Prostate gland (tissue), 2 donors: ENCODE results near the gene DZIP1. TPM values are rescaled to one million over a fixed set of nuclear protein-coding genes. Genes with fewer than 3 reads are reported as not detected.
A peak's percentile ranks its signal among the peaks of the same experiment; 100 is the strongest.

Experiments used
- DNase-seq: peaks from one replicate; pipeline ENCODE4 v3.0.0-alpha.2; 2019; ENCODE audit warnings: low spot score
- H3K27ac ChIP-seq, 2 donors: fragments of 200-600 bp; sonication (generic); 2 replicates each; pipeline ENCODE4 v1.5.1; 2017 to 2019
- H3K27me3 ChIP-seq: fragments of 200-600 bp; sonication (generic); replicated peaks from 2 replicates; pipeline ENCODE4 v1.5.1; 2019; ENCODE audit not compliant: insufficient read depth
- H3K36me3 ChIP-seq, 2 donors: fragments of 200-600 bp; sonication (generic); 1 replicate in 1 of 2; 2 replicates in 1 of 2; pipeline versions ENCODE4 v1.5.1 to v1.8.1; 2017 to 2019
- H3K4me1 ChIP-seq: fragments of 200-600 bp; sonication (generic); replicated peaks from 2 replicates; pipeline ENCODE4 v1.5.1; 2019
- H3K4me3 ChIP-seq, 2 donors: fragments of 200-600 bp; sonication (generic); 2 replicates each; pipeline ENCODE4 v1.5.1; 2017 to 2019
- H3K9me3 ChIP-seq: fragments of 200-600 bp; sonication (generic); 2 replicates; pipeline ENCODE4 v1.5.1; 2017
- CTCF ChIP-seq, 4 experiments: fragments of 200-600 bp in 2 of 4; fragments of 450-650 bp in 2 of 4; sonication (generic) in 2 of 4; IDR thresholded peaks; 1 replicate in 3 of 4; 2 replicates in 1 of 4; pipeline ENCODE4 v1.5.1; 2016 to 2019; ENCODE audit warnings: antibody characterized with exemption in 4 of 4, mild to moderate bottlenecking in 2 of 4, moderate library complexity in 2 of 4
- POLR2A ChIP-seq: fragments of 450-650 bp; IDR thresholded peaks from one replicate; pipeline ENCODE4 v1.6.1; 2016; ENCODE audit warnings: antibody characterized with exemption, mild to moderate bottlenecking
- POLR2AphosphoS5 ChIP-seq: sonication (generic); formaldehyde crosslinking; IDR thresholded peaks from one replicate; pipeline ENCODE4 v1.6.1; 2017; ENCODE audit warnings: antibody characterized with exemption
- whole genome bisulfite sequencing: methylation state at CpG from one replicate; pipeline ENCODE4 v1.1.5; 2018; 5-methylcytosine and 5-hydroxymethylcytosine counted together
- intact Hi-C: fragments of 100-400 bp; cut with DNase I; formaldehyde crosslinking; loops from one replicate; pipeline ENCODE4 v1.14.2; 2022
- total RNA-seq, 2 donors: library from RNA; depleted of rRNA; stranded (reverse); fragments of >200 nt; gene quantifications; one replicate each; pipeline ENCODE4 v1.1.0, GENCODE V29; 2016

Gene DZIP1
- total RNA-seq, 2 donors from 2014 or later: 6.4 to 19.0 TPM

GRCh38 chr13:95650696-95651095 is 6.2 kb upstream of the DZIP1 start:
- no peaks in the 10 kb centered on the region for H3K27me3 ChIP-seq
- intact Hi-C loops: no loop called here
- no peaks in the 10 kb centered on the region for H3K4me1 ChIP-seq
- no peak overlapping the region for H3K4me3 ChIP-seq
- no peaks in the 10 kb centered on the region for H3K9me3 ChIP-seq
- no peak for DNase-seq
- no peaks in the 10 kb centered on the region for H3K36me3 ChIP-seq
- no peak overlapping the region for H3K27ac ChIP-seq
- 88% methylated on average over 5 of the region's 5 CpGs for WGBS
- TF ChIP-seq CTCF (IDR thresholded peaks at IDR 0.05) (no peak), POLR2AphosphoS5 (no peak), POLR2A (no peak)

- intact Hi-C loops: no loop called here
- no peak for DNase-seq
- Histone ChIP-seq H3K4me1 (no peaks in the 10 kb centered on the region), H3K4me3 (no peak overlapping the region), H3K27me3 (no peaks in the 10 kb centered on the region), H3K9me3 (no peaks in the 10 kb centered on the region), H3K36me3 (no peaks in the 10 kb centered on the region), H3K27ac (no peak overlapping the region)
- TF ChIP-seq CTCF (IDR thresholded peaks at IDR 0.05) (no peak), POLR2AphosphoS5 (no peak), POLR2A (no peak)
- WGBS: 75% methylated on average over 6 of the region's 6 CpGs
These were observed 2.8 kb upstream of the DZIP1 start for GRCh38 chr13:95647321-95647720.

GRCh38 chr13:95643936-95644598 is 439 bp downstream of the DZIP1 start:
- no peaks in the 10 kb centered on the region for H3K4me1 ChIP-seq
- under 1% methylated on average over 42 of the region's 62 CpGs for WGBS
- TF ChIP-seq POLR2A (no peak), CTCF (IDR thresholded peaks at IDR 0.05) (no peak), POLR2AphosphoS5 (no peak)
- H3K27me3 ChIP-seq: peaks cover 2% of the 10 kb centered on the region
- peak overlapping the region; percentile 55 to 67 for H3K27ac ChIP-seq
- no peaks in the 10 kb centered on the region for H3K9me3 ChIP-seq
- H3K36me3 ChIP-seq: no peaks in the 10 kb centered on the region
- peak overlapping the region; percentile 40 to 41 for H3K4me3 ChIP-seq
- intact Hi-C loops: loop anchor here (1.0 kb wide), 1 partner anchor 32 kb away; no protein-coding TSS in a partner anchor
- no peak for DNase-seq

- Histone ChIP-seq H3K4me3 (peak overlapping the region; percentile 40 to 41), H3K4me1 (no peaks in the 10 kb centered on the region), H3K27me3 (peaks cover 2% of the 10 kb centered on the region), H3K9me3 (no peaks in the 10 kb centered on the region), H3K36me3 (no peaks in the 10 kb centered on the region), H3K27ac (peak overlapping the region; percentile 55 to 67)
- intact Hi-C loops: no loop called here
- 7% methylated on average over 16 of the region's 16 CpGs for WGBS
- no peak for TF ChIP-seq POLR2A
- TF ChIP-seq POLR2AphosphoS5: no peak
- no peak for TF ChIP-seq CTCF (IDR thresholded peaks at IDR 0.05)
- DNase-seq: no peak
These were observed 953 bp downstream of the DZIP1 start for GRCh38 chr13:95643571-95643935.

GRCh38 chr13:95642999-95643398 is 1.5 kb downstream of the DZIP1 start:
- no peak overlapping the region for H3K4me3 ChIP-seq
- intact Hi-C loops: no loop called here
- H3K9me3 ChIP-seq: no peaks in the 10 kb centered on the region
- H3K27ac ChIP-seq: no peak overlapping the region
- H3K36me3 ChIP-seq: no peaks in the 10 kb centered on the region
- 52% methylated on average over 3 of the region's 3 CpGs for WGBS
- H3K4me1 ChIP-seq: no peaks in the 10 kb centered on the region
- DNase-seq: no peak
- no peak for TF ChIP-seq CTCF (IDR thresholded peaks at IDR 0.05)
- no peak for TF ChIP-seq POLR2A
- no peak for TF ChIP-seq POLR2AphosphoS5
- H3K27me3 ChIP-seq: peaks cover 2% of the 10 kb centered on the region
